Stimulated activated CD4-positive, alpha-beta T cell treated with anti-CD3 and anti-CD28 coated beads, TNF-alpha, amount 100 ng/mL, for 24 hours (primary cell): Measurements from ENCODE around the gene TRIM67.
"Not testable (repeated sequence)": the region's sequence is repeated elsewhere in the genome, so short reads cannot be mapped to it uniquely, and the experiment has no call there.

Experiments used
- DNase-seq, 3 experiments: peaks; one replicate each; pipeline ENCODE4 v3.0.0-alpha.2; 2020; ENCODE audit warnings: low read depth in 3 of 3

TRIM67 gene

DNA sequence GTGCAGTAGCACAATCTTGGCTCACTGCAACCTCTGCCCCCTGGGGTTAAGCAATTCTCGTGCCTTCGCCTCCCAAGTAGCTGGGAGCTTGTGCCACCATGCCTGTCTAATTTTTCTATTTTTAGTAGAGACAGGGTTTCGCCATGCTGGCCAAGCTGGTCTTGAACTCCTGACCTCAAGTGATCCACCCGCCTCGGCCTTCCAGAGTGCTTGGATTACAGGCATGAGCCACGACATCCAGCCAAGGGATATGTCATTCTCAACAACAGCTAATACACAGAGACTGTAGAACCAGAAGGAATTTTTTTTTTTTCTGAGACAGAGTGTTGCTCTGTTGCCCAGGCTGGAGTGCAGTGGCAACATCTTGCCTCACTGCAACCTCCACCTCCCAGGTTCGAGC lies 3.7 kb upstream of the TRIM67 start:
- DNase-seq: not testable (repeated sequence)

DNA sequence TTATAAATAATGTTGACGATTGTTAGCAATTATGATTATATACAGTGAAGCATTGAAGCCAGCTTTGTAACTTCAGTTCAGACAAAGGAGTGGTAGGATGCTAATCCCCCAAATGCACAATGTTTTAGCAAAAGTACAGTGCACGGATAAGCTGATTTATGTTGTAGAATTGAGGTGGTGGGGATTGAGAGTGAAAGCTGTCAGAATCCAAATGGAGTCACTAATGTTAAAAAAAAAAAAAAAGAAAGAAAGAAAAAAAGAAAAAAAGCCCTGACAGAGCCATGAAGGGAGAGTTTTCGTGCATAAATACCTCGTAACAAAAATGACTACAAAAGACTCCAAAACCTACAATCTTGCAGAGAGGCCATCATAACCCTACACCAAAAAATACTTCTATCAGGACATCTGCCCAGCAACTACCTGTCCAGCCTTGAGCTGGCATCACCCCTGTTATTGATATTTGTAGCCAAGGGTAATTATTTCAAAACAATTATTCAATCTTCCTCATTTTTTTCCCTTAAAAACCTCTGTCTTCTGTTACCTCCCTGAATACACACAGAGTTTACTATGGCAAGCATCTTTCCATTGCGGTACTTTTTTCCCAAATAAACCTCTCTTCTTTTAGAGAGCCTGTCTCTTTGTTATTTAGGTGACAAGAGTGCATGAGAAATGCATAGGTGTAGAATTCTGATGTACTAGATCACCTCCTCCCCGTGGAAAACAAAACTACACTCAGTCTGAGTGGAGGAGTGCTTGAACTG lies 2.5 kb upstream of the TRIM67 start:
- DNase-seq: no peak

DNA sequence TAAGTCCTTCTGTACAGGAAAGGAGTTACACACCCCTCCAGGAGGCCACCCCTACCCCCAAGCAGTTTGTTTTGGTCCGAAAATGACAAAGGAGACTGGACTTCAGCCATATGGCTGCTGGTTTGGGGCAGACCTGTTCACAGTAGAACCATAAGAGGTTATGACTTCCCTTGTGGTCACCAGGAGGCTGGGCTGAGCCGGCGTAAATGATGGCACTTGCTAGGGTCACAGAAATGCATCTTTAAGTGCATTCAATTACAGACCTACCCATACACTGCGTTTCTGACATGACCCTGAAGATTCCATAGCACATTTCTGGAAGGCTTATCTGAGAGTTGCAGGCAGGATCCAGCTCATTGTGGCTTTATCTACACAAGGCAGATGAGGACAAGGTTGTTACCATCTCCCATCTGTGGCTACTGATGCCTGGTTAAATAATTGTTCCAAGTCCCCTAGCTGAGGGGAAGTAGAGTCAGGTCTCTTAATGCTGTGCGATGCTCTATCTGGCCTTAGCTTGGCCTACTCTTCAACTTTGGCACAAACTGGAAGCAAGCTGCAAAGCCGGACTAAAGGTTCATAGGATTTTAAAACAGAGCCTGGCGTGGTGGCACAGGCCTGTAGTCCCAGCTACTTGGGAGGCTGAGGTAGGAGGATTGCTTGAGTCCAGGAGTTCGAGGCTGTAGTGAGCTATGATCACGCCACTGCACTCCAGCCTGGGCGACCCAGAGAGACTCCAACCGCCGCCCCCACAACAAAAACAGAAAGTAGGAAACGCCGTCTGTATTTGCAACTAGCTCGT lies 1.7 kb upstream of the TRIM67 start:
- DNase-seq: no peak

DNA sequence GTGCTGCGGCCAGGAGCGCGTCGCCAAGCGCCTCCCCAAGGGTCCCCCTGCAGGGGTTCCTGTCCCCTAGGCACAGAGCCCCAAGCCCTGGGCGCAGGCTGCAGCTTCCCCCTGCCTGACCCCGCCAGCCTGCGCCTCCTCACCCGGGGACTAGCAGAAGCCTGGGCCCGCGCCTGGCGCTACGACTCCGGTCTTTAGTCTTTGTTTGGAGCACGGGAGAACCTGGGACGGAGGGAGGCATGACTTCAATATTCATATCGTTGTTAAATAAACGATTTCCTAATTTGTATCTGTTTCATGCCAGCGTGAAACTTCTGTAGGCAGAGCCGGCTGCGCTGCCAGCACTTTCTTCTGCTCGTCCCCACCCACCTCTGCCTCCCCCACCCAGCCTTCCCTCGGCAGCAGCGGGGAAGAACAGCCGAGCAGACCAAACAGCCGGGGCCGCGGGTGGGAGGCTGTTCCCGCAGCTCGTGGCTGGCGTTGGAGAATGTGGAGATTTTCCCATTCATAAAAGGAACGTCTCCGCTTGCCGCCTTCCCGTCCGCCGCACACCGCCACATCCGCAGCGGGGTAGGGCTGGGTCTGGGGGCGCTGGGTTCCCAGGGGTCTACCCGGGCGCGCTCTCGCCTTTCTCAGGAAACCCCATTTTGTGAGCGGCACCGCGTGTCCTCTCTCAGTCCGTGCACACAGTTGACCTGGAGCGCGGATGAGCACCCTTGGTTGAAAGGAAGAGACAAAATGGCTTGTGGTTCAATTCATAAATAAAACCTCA lies 777 bp upstream of the TRIM67 start:
- DNase-seq: no peak

DNA sequence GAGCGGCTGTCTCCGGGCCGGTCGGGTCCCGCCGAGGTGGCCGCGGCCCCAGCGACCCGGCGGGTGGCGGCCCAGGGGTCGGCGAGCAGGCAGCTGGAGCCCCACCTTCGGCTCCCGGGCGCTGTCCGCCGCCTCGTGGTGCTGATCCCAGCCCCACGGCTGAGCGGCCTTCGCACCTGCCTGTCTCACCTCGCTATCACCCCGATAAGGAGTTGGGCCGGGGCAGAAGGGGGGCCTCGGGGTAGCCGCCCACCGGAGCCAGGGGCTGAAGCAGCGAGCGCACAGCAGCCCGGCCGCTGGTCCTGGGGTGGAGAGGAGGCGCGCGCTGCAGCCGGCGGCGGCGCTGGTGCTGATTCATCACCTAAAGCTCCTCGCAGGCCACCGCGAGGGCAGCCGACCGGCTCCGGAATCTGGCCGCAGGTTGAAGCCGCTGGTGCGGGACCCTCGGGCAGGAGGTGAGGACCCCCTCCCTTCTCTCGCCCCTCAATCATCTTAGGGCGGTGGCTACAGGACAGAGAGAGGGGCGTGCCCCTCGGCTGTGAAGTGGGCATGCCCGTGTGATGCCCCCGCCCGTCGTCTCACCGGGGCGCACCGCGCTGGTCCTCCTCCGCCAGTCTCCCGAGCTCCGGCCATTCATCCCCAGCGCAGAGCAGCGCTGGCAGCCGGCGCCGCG lies 575 bp downstream of the TRIM67 start:
- no peak for DNase-seq

DNA sequence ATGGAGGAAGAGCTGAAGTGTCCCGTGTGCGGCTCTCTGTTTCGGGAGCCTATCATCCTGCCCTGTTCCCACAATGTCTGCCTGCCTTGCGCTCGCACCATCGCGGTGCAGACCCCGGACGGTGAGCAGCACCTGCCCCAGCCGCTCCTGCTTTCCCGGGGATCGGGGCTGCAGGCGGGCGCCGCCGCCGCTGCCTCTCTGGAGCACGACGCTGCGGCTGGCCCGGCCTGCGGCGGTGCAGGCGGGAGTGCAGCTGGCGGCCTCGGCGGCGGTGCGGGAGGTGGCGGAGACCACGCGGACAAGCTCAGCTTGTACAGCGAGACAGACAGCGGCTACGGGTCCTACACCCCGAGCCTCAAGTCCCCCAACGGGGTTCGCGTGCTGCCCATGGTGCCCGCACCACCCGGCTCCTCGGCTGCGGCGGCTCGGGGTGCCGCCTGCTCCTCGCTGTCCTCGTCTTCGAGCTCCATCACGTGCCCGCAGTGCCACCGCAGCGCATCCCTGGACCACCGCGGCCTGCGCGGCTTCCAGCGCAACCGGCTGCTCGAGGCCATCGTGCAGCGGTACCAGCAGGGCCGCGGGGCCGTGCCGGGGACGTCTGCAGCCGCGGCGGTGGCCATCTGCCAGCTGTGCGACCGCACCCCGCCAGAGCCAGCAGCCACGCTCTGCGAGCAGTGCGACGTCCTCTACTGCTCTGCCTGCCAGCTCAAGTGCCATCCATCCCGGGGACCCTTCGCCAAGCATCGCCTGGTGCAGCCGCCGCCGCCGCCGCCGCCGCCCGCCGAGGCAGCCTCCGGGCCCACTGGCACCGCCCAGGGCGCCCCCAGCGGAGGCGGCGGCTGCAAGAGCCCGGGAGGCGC lies 1.3 kb downstream of the TRIM67 start:
- no peak for DNase-seq

DNA sequence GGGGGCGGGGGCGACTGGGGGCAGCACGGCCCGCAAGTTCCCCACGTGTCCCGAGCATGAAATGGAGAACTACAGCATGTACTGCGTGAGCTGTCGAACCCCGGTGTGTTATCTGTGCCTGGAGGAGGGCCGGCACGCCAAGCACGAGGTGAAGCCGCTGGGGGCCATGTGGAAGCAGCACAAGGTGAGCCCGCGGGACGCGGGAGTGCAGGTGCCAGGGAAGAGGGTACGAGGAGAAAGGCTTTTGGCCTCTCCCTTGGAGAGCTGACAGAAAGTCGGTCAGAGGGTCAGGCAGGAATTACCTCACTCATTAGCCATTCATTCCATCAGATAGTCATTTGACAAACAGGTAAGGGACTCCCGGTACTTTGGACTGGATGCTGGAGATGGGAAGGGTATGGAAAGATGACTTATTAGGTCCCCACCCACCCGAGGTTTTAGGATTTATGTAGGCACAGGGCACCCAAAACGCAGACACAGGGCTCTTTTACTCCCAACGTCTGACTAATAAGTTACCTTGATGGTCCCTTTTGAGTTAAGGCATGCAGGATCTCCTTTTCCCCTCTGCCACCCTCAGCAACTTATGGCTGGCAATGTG lies 2.1 kb downstream of the TRIM67 start:
- no peak for DNase-seq

DNA sequence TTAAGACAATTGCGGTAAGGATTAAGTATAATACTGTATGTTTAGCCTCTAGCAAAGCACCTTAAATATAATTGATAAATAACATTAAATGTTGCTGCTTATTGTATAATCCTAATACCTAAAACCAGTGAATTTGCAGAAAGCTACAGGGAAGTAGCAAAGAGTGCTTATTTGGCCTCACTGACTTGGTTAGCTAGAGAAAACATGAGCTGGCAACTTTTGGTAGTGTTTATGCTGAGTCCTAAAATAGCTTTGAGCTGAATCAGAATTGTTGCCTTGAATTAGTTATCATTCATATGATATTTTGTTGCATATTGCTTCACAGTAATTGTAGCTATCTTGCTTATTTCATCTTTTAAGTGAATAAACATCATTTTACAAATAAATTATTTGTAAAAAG lies 3.5 kb downstream of the TRIM67 start:
- no peak for DNase-seq

DNA sequence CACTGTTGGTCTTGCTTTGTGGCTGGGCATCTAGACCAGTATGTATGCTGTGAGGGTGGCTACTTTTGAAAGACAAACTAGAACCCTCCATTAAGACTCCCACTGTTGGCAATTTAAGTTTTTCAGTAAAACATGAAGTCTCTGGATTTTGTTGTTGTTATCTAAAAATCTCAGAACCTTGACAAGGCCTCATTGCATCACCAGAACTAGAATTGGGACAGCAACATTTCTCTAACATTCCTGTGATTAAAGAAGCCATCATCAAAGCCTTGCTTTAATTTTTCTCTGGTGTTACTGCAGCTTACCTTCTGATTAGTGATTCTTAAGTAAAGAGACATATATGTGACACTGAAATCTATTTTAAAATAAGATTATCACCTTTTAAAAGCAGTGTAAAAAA lies 4.5 kb downstream of the TRIM67 start:
- no peak for DNase-seq

DNA sequence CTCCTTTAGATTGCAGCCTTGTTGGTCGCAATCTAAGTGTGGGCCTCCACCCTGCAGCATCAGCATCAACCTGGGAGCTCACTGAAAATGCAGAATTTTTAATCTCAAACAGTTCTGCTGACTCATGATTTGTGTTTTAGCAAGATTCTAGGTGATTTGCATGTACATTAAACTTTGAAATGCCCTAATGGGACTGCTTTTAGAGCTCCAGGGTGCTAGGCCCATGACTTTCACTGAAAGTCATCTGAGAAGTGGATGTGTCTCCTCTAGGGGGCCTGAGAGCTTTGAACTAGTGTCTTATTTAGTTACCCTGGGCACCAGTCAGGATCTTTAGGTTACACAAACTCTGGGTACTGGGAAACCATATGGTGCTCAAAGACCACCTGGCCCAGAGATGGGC lies 9.0 kb downstream of the TRIM67 start:
- no peak for DNase-seq

DNA sequence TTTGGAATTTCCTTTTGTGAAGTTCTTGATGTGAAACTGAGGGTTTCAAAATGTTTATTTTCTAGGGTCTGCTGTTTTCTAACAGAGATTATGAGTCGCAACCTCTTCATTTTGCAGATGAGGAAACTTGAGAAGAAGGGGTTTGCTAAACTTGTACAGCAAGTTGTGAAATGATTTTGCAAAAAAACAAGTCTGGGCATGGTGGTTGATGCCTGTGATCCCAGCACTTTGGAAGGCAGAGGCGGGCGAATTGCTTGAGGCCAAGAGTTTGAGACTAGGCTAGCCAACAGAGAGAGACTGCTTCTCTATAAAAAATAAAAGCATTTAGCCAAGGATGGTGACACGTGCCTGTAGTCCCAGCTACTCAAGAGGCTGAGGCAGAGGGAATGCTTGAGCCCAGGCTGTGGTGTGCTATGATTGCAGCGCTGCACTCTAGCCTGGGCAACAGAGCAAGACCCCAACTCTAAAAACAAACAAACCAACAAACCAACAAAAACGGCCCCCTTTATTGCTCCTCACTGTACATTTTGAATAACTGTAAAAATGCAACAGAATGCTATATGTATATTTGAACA lies 9.9 kb downstream of the TRIM67 start:
- DNase-seq: no peak

DNA sequence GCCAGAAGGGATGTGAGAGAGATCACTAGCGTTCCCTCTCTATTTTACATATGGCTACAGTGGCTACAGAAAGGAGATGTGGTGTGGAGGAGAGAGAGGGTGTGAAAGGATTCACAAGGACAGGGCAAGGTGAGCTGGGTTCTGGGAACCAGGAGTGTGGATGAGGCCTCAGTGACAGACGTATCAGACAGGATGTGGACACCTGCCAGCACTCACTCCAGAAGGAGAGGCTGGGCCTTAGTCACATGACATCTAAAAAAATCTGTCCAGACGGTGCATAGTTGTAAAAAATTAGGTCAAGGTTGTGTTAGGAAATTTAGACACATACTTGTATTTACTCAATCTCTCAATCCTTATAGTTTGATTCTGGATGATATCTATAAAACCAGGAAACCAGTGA lies 10.6 kb downstream of the TRIM67 start:
- DNase-seq: no peak

DNA sequence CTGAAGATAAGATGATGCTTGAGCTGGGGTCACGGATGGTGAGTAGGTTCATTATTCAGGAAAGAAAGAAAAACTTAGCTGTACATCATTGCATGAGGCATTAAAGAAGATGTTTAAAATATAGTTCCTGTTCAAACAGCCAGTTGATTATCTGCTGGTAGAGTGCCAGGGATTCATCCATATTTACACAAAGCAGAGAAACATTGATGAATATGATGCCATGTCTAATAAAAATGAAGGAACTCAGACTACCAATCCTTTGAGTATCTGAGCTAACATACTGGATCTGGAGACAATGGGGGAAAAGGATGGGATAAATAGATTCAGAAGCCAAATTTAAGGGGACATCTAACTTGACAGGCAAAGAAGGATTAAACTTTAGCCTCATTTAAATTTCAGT lies 14.6 kb downstream of the TRIM67 start:
- no peak for DNase-seq

DNA sequence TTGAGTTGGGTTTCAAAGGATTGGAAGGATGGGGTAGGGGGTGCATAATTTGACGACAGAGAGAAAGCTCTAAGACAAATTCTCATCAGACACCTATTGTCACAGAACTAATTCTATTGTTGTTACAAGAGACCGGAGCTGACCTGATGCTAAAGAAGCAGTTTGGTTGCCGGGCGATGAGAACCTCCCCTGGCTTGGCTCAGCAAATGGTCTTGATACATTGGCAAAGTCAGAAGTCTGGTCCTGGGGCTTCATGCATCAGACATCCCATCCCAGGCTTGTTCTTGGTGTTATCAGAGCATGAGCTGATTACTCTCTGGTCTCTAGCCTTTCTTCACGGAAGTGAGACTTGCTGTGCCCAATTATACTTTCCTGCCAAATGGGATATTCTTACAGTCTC lies 15.4 kb downstream of the TRIM67 start:
- no peak for DNase-seq

DNA sequence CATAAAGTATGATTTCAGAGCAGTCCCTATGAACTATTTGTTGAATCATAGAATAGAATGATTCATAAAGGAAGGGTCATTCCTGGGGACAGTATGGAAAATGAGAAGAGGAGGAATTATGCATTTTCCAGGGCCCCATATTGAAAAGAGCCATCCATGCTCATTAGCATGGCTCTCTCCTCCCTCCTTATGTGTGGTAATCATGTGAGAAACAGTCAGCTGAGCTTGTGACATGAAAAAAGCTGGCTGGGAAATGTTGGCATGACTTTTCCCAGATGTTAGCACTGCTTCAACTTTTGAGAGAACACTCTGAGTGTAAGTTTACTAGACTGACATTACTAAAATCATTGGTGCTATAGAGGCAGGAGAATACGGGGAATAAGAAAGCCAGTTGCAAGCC lies 16.1 kb downstream of the TRIM67 start:
- no peak for DNase-seq

DNA sequence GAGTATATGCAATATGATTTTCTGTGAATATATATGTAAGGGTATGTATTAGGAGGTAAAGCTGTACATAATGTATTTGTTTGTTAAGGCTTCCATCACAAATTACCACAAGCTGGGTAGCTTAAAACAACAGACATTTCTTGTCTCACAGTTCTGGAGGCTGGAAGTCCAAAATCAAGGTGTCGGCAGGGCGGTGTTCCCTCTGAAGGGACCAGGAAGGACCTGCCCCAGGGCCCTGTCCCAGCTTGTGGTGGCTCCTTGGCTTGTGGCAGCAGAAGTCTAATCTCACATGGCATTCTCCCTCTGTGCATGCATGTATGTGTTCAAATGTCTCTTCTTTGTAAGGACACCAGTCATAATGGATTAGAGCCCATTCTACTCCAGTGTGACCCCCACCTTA lies 17.1 kb downstream of the TRIM67 start:
- no peak for DNase-seq

DNA sequence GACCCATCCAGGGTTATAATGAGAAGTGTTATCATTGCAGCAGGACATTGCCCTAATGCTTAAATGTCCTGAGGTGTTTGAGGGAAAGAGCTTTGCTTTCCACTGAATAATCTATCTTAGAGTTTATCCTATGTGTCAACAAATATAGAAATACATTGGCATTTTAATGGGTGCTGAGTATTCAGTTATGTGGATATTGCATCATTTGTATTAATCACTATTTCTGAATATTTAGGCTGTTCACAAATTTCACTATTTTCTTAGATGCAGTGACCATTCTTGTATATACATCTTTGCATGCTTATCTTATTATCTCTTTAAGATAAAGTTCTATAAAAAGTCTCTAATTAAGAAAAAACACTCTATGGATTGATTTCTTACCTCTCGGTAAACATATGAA lies 18.2 kb downstream of the TRIM67 start:
- no peak for DNase-seq

DNA sequence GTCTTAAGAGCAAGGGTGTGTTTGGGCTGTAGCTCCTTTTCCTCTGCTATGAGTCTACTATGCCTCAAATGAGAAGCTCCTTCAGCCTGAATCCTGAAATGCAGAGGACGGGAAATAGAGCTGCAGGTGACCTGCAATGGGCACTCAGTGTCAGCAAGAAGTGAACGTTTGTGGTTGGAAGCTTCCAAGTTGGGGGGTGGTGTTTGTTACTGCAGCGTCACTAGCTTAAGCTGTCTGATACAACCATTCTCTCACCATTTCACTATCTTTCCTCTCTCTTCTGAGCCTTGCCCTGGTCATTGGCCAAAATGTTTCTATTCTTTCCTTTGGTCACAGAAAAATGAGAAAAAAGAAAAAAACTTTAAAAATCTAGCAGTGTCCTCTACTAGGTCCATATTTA lies 19.4 kb downstream of the TRIM67 start:
- no peak for DNase-seq

DNA sequence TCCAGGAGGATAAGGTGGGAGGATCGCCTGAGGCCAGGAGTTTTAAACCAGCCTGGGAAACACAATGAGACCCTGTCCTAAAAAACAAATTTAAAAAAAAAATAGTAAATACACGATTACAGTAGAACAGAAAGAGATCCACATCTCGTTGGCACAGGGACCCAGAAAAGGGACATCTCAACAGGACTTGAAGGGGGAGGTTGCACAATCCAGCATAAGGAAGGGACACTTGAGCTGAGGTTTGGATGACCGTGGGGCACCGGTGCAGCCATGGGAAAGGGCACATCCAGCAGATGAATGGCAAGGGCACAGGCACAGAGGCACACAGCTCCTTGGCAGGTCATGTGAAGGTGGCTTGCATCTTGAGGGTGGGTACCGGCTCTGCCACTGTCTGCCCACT lies 20.5 kb downstream of the TRIM67 start:
- DNase-seq: no peak
